ENCODE measurements around the gene FRMD3. TPM values are rescaled to one million over a fixed set of nuclear protein-coding genes. Genes with fewer than 3 reads are reported as not detected.

The FRMD3 gene
- total RNA-seq, 4 donors from 2014 or later, result 6.1 to 47.1 (median 11.5) TPM

- DNase-seq (ENCODE audit: low spot score) (no peak), ATAC-seq (ENCODE audit: low FRiP score) (no peak)
- TF ChIP-seq, protein P1, sequence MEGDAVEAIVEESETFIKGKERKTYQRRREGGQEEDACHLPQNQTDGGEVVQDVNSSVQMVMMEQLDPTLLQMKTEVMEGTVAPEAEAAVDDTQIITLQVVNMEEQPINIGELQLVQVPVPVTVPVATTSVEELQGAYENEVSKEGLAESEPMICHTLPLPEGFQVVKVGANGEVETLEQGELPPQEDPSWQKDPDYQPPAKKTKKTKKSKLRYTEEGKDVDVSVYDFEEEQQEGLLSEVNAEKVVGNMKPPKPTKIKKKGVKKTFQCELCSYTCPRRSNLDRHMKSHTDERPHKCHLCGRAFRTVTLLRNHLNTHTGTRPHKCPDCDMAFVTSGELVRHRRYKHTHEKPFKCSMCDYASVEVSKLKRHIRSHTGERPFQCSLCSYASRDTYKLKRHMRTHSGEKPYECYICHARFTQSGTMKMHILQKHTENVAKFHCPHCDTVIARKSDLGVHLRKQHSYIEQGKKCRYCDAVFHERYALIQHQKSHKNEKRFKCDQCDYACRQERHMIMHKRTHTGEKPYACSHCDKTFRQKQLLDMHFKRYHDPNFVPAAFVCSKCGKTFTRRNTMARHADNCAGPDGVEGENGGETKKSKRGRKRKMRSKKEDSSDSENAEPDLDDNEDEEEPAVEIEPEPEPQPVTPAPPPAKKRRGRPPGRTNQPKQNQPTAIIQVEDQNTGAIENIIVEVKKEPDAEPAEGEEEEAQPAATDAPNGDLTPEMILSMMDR (IDR thresholded peaks at IDR 0.05), result no peak
Measured at GRCh38 chr9:83477571-83477970, 60.6 kb downstream of the FRMD3 start.

- ATAC-seq (ENCODE audit: low FRiP score) (no peak), DNase-seq (ENCODE audit: low spot score) (no peak)
- TF ChIP-seq, protein P1 (IDR thresholded peaks at IDR 0.05), result no peak
Measured at GRCh38 chr9:83477120-83477519, 61.1 kb downstream of the FRMD3 start.

DNA sequence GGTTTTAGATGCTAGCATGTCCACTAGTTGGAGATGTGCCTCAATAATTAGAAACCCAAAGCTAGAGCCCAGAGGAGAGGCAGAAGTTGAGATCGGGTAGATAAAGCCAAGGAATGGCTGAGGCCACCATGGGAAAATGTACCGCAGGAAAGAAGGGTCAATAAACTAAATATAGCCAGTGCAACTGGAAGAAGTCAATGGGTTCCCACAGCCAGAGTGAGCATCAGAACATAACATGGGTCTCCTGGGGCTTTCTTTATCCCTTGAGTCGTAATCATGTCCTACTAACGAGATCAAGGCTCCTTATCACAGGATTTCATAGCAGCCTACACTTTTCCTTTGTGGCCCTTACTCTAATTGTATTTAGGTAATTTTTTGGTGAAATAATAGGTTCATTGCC, 61.7 kb downstream of the FRMD3 start:
- no peak for DNase-seq (ENCODE audit: low spot score)
- TF ChIP-seq, protein P1 (IDR thresholded peaks at IDR 0.05), result no peak
- ATAC-seq (ENCODE audit: low FRiP score), result no peak

DNA sequence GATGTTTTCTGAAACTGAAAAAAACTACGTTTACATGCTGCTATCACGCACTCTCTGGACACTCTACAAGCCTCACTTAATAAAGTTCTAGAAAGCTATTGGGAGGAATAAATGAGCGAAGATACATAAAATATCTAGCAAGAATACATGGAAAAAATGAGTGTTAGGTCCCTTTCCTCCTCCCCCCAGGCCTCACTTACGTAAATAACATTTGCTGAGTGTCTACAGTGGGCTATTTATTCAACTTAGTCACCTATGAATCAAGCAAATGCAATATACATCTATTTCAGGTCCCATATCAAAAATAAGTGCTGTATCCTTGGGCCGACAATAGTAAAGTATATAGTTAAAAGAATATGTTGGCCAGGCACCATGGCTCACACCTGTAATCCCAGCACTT, 62.5 kb downstream of the FRMD3 start:
- TF ChIP-seq, protein P1 (IDR thresholded peaks at IDR 0.05), result no peak
- ATAC-seq (ENCODE audit: low FRiP score), result no peak
- DNase-seq (ENCODE audit: low spot score), result no peak

DNA sequence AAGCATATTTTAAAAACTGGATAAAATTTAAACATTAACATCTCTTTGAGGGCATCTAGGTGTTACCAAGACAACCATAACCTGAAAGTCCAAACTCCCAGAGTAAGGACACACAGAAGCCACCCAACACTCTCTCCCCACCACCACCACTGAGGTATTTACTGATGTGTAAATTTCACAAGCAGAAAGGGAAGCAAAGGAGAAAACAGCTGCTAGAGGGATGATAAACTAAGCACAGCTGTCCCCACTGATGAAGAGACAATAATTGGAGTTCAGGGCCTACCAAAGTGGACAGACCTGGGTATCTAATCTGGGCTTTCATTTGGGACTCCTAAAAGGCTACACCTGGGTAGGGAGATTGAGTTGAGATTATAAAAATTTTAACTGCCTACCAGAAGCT, 63.6 kb downstream of the FRMD3 start:
- ATAC-seq (ENCODE audit: low FRiP score) (no peak), DNase-seq (ENCODE audit: low spot score) (no peak)
- TF ChIP-seq, protein P1 (IDR thresholded peaks at IDR 0.05), result no peak

DNA sequence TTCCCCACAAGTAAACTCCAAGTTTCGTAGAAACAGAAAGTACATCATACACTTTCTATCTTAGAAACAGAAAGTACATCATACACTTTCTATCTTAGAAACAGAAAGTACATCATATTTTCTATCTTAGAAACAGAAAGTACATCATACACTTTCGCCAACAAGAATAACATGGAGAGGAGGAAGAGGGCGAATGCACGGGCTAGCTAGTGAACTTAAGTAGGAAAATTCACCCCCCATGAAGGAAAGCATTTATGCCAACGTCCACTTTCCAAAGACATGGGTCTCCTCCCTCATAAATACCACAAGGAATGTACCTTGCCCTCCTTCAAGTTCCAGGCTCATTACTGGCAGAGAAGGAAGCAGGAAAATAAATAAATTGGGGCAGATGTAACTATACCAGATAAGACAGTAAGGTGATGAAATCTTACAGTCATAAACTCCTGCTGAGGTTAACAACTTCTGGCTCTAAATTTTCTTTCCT, 64.7 kb downstream of the FRMD3 start:
- DNase-seq (ENCODE audit: low spot score) (no peak), ATAC-seq (ENCODE audit: low FRiP score) (peak; percentile 62)
- TF ChIP-seq, protein P1 (IDR thresholded peaks at IDR 0.05), result no peak

GRCh38 chr9:83472764-83473163, 65.4 kb downstream of the FRMD3 start:
- no peak for ATAC-seq (ENCODE audit: low FRiP score)

More at GRCh38 chr9:83472764-83473163, 65.4 kb downstream of the FRMD3 start:
- TF ChIP-seq, protein P1 (IDR thresholded peaks at IDR 0.05), result no peak
- DNase-seq (ENCODE audit: low spot score), result no peak

Data from omental fat pad (tissue), 4 donors.